Gastrocnemius medialis (tissue), 4 donors: ENCODE measurements around the gene WBP4. TPM values are rescaled to one million over a fixed set of nuclear protein-coding genes. Genes with fewer than 3 reads are reported as not detected.

ENCODE experiments used
- ATAC-seq, 2 donors: fragments of 150-250 bp; one replicate each; pipeline ENCODE4 v1.9.1; 2016
- DNase-seq, 2 donors: peaks; one replicate each; pipeline ENCODE4 v3.0.0-alpha.2; 2019
- H3K27ac ChIP-seq, 4 donors: fragments of 200-600 bp; sonication (generic); 1 replicate in 1 of 4; 2 replicates in 3 of 4; pipeline ENCODE4 v1.5.1; 2016 to 2018; ENCODE audit warnings: mild to moderate bottlenecking in 2 of 4, moderate library complexity in 1 of 4
- H3K27me3 ChIP-seq, 3 donors: fragments of 200-600 bp; sonication (generic) in 2 of 3; 1 replicate in 1 of 3; 2 replicates in 2 of 3; pipeline versions ENCODE4 v1.5.1 to v1.6.0; 2016 to 2019; ENCODE audit warnings: mild to moderate bottlenecking in 1 of 3, moderate library complexity in 1 of 3
- H3K36me3 ChIP-seq, 2 donors: fragments of 200-600 bp; sonication (generic) in 1 of 2; one replicate each; pipeline ENCODE4 v1.5.1; 2017 to 2018
- H3K4me1 ChIP-seq, 2 donors: fragments of 200-600 bp; sonication (generic) in 1 of 2; one replicate each; pipeline ENCODE4 v1.5.1; 2016 to 2017; ENCODE audit warnings: mild to moderate bottlenecking in 2 of 2
- H3K4me3 ChIP-seq, 4 donors: fragments of 200-600 bp; sonication (generic) in 3 of 4; 1 replicate in 1 of 4; 2 replicates in 3 of 4; pipeline ENCODE4 v1.5.1; 2016 to 2019; ENCODE audit warnings: mild to moderate bottlenecking in 2 of 4
- H3K9me3 ChIP-seq, 3 donors: fragments of 200-600 bp; sonication (generic) in 2 of 3; 1 replicate in 1 of 3; 2 replicates in 2 of 3; pipeline ENCODE4 v1.5.1; 2016 to 2019
- POLR2A ChIP-seq, 2 donors: fragments of 450-650 bp; IDR thresholded peaks; one replicate each; pipeline ENCODE4 v1.6.1; 2017; ENCODE audit warnings: antibody characterized with exemption in 2 of 2, mild to moderate bottlenecking in 2 of 2, moderate library complexity in 2 of 2
- in situ Hi-C, 4 donors: fragments of 200-750 bp; cut with MboI; loops; one replicate each; pipeline versions ENCODE4 v1.15.0 to v1.8.0; 2017; ENCODE audit warnings: low sequenced_read_pairs in 4 of 4
- intact Hi-C: fragments of 100-400 bp; cut with DNase I; formaldehyde crosslinking; loops from one replicate; pipeline ENCODE4 v1.15.1; 2023; ENCODE audit warnings: low total_unique reads
- total RNA-seq, 4 donors: library from RNA; depleted of rRNA; stranded (reverse); fragments of >200 nt; gene quantifications; one replicate each; pipeline versions ENCODE4 v1.1.0 to v1.2.3, GENCODE V29; 2016
- TF ChIP-seq, protein P1 (sequence below), 5 experiments: fragments of 450-650 bp in 3 of 5; fragments of 200-600 bp in 2 of 5; sonication (generic) in 2 of 5; IDR thresholded peaks in 4 of 5; conservative IDR thresholded peaks in 1 of 5; 1 replicate in 4 of 5; 2 replicates in 1 of 5; pipeline ENCODE4 v1.5.1; 2016 to 2019; ENCODE audit warnings: antibody characterized with exemption in 5 of 5, mild to moderate bottlenecking in 3 of 5, moderate library complexity in 3 of 5

WBP4 gene
- total RNA-seq, 4 donors from 2014 or later, result 20.2 to 31.3 (median 25.5) TPM

- intact Hi-C loops, result loop anchor here (5.0 kb wide), 2 partner anchors 37 to 43 kb away; partner anchors contain the start of gene WBP4
- Histone ChIP-seq H3K27me3 (no peaks in the 10 kb centered on the region), H3K9me3 (no peaks in the 10 kb centered on the region), H3K4me3 (no peak overlapping the region), H3K27ac (peak overlapping the region; percentile 66 to 77 (median 72)), H3K36me3 (no peaks in the 10 kb centered on the region), H3K4me1 (peaks cover 45 to 65% of the 10 kb centered on the region in 2 donors)
- DNase-seq (no peak), ATAC-seq (peak in 1 of 2 donors; percentile 25)
- in situ Hi-C loops, result no loop called here
- TF ChIP-seq, protein P1, sequence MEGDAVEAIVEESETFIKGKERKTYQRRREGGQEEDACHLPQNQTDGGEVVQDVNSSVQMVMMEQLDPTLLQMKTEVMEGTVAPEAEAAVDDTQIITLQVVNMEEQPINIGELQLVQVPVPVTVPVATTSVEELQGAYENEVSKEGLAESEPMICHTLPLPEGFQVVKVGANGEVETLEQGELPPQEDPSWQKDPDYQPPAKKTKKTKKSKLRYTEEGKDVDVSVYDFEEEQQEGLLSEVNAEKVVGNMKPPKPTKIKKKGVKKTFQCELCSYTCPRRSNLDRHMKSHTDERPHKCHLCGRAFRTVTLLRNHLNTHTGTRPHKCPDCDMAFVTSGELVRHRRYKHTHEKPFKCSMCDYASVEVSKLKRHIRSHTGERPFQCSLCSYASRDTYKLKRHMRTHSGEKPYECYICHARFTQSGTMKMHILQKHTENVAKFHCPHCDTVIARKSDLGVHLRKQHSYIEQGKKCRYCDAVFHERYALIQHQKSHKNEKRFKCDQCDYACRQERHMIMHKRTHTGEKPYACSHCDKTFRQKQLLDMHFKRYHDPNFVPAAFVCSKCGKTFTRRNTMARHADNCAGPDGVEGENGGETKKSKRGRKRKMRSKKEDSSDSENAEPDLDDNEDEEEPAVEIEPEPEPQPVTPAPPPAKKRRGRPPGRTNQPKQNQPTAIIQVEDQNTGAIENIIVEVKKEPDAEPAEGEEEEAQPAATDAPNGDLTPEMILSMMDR (IDR thresholded peaks at IDR 0.05 in 4 of 5, conservative IDR thresholded peaks at IDR 0.05 in 1 of 5), result no peak
- no peak for TF ChIP-seq POLR2A (IDR thresholded peaks at IDR 0.05)
These were observed 41.5 kb upstream of the WBP4 start for GRCh38 chr13:41019578-41020347.

DNA sequence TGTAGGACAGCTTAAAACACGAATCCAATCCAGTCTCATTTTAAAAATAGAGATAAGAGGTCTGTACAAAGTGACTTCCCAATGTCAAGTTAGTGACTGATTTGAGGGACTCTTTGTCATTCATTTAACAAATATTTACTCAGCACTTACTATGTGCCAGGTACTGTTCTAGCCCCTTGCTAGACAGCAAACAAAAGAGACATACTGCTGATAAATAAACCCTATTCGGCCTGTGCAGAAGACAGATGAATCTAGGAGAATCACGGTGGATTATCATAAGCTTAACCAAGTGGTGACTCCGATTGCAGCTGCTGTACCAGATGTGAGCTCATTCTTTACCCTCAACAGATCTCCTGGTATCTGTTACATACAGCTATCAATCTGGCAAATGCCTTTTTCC lies 35.8 kb upstream of the WBP4 start:
- H3K27ac ChIP-seq, result peak overlapping the region in 2 of 4 donors; percentile 7 to 16
- no peaks in the 10 kb centered on the region for H3K27me3 ChIP-seq
- TF ChIP-seq, protein P1 (IDR thresholded peaks at IDR 0.05 in 4 of 5, conservative IDR thresholded peaks at IDR 0.05 in 1 of 5), result no peak
- TF ChIP-seq POLR2A (IDR thresholded peaks at IDR 0.05), result no peak
- intact Hi-C loops, result no loop called here
- H3K4me3 ChIP-seq, result no peak overlapping the region
- in situ Hi-C loops, result no loop called here
- no peak for ATAC-seq
- DNase-seq, result no peak
- peaks cover 0 to 4% of the 10 kb centered on the region in 2 donors for H3K36me3 ChIP-seq
- peaks cover 24 to 53% of the 10 kb centered on the region in 2 donors for H3K4me1 ChIP-seq
- no peaks in the 10 kb centered on the region for H3K9me3 ChIP-seq

DNA sequence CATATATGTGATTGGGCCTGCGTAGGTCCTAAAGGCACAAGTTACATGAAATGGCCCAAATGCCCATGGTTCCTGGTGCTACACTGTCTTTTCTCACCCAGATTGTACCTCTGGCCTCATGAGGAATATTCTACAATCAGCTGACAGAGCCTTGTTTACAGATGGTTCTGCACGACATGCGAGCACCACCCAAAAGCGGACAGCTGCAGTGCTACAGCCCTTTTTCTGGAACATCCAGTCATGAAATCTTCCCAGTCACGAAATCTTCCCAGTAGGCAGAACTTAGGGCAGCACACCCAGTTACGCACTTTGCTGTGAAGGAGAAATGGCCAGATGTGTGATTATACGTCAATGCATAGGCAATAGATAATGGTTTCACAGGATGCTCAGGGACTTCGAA lies 34.5 kb upstream of the WBP4 start:
- no peak for DNase-seq
- peaks cover 0 to 4% of the 10 kb centered on the region in 2 donors for H3K36me3 ChIP-seq

DNA sequence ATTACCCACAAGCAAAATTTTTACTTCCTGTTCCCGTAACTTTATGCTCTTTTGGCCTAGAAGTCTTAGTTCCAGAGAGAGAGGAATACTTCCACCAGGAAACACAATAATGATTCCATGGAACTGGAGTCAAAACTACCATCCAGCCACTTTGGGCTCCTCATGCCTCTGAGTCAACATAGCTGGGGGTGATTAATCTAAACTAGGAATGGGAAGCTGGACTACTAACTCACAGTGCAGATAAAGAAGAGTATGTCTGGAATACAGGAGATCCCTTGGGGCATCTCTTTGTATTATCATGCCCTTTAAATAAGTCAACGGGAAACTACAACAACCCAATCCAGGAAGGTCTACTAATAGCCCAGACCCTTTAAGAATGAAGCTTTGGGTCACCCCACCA lies 33.3 kb upstream of the WBP4 start:
- in situ Hi-C loops (no loop called here), intact Hi-C loops (no loop called here)
- Histone ChIP-seq H3K27ac (no peak overlapping the region), H3K9me3 (no peaks in the 10 kb centered on the region), H3K36me3 (peaks cover 0 to 4% of the 10 kb centered on the region in 2 donors), H3K27me3 (no peaks in the 10 kb centered on the region), H3K4me1 (peaks cover 4 to 35% of the 10 kb centered on the region in 2 donors), H3K4me3 (no peak overlapping the region)
- DNase-seq (no peak), ATAC-seq (no peak)
- TF ChIP-seq POLR2A (IDR thresholded peaks at IDR 0.05), result no peak
- TF ChIP-seq, protein P1 (IDR thresholded peaks at IDR 0.05 in 4 of 5, conservative IDR thresholded peaks at IDR 0.05 in 1 of 5), result no peak

More for the DNA sequence above, 34.5 kb upstream of the WBP4 start:
- TF ChIP-seq, protein P1 (IDR thresholded peaks at IDR 0.05 in 4 of 5, conservative IDR thresholded peaks at IDR 0.05 in 1 of 5), result no peak
- no peak for TF ChIP-seq POLR2A (IDR thresholded peaks at IDR 0.05)
- in situ Hi-C loops (no loop called here), intact Hi-C loops (no loop called here)
- H3K27ac ChIP-seq, result peak overlapping the region in 2 of 4 donors; percentile 5 to 21
- H3K4me1 ChIP-seq, result peaks cover 11 to 40% of the 10 kb centered on the region in 2 donors
- no peak overlapping the region for H3K4me3 ChIP-seq
- no peaks in the 10 kb centered on the region for H3K27me3 ChIP-seq
- ATAC-seq, result peak in 1 of 2 donors; percentile 21
- no peaks in the 10 kb centered on the region for H3K9me3 ChIP-seq
